Measurements from ENCODE around the gene PTPRM.

Gene PTPRM

GRCh38 chr18:8151181-8151580, 584.1 kb downstream of the PTPRM start:
- H2AFZ ChIP-seq (ENCODE audit: low read depth) = no peak overlapping the region
- no peak overlapping the region for H3K4me2 ChIP-seq
- no peaks in the 10 kb centered on the region for H3K79me2 ChIP-seq (ENCODE audit: insufficient read depth, low read depth)
- TF ChIP-seq CTCF (conservative IDR thresholded peaks at IDR 0.05; ENCODE audit: low read depth, low read length) = no peak
- no peak overlapping the region for H3K4me3 ChIP-seq (IDR thresholded peaks at IDR 0.05; ENCODE audit: insufficient read depth, low read depth, low read length)
- H3K27me3 ChIP-seq (ENCODE audit: insufficient read depth, low read depth) = no peaks in the 10 kb centered on the region
- no peaks in the 10 kb centered on the region for H3K4me1 ChIP-seq (ENCODE audit: low read depth, poor library complexity, severe bottlenecking)
- no peak overlapping the region for H3K27ac ChIP-seq
- no peaks in the 10 kb centered on the region for H4K20me1 ChIP-seq (ENCODE audit: insufficient read depth)
- H3K36me3 ChIP-seq (ENCODE audit: insufficient read depth) = no peaks in the 10 kb centered on the region
- H3K9ac ChIP-seq = no peak overlapping the region

GRCh38 chr18:8153887-8154583, 586.9 kb downstream of the PTPRM start:
- no peaks in the 10 kb centered on the region for H3K36me3 ChIP-seq (ENCODE audit: insufficient read depth)
- TF ChIP-seq CTCF (conservative IDR thresholded peaks at IDR 0.05; ENCODE audit: low read depth, low read length) = no peak
- no peak overlapping the region for H3K4me2 ChIP-seq
- no peaks in the 10 kb centered on the region for H3K4me1 ChIP-seq (ENCODE audit: low read depth, poor library complexity, severe bottlenecking)
- H3K9ac ChIP-seq = no peak overlapping the region
- no peaks in the 10 kb centered on the region for H3K79me2 ChIP-seq (ENCODE audit: insufficient read depth, low read depth)
- H3K4me3 ChIP-seq (IDR thresholded peaks at IDR 0.05; ENCODE audit: insufficient read depth, low read depth, low read length) = no peak overlapping the region
- no peaks in the 10 kb centered on the region for H3K27me3 ChIP-seq (ENCODE audit: insufficient read depth, low read depth)
- no peak overlapping the region for H2AFZ ChIP-seq (ENCODE audit: low read depth)
- H3K27ac ChIP-seq = no peak overlapping the region
- no peaks in the 10 kb centered on the region for H4K20me1 ChIP-seq (ENCODE audit: insufficient read depth)

GRCh38 chr18:8162802-8163201, 595.7 kb downstream of the PTPRM start:
- Histone ChIP-seq H3K36me3 (ENCODE audit: insufficient read depth) (no peaks in the 10 kb centered on the region), H3K4me1 (ENCODE audit: low read depth, poor library complexity, severe bottlenecking) (no peaks in the 10 kb centered on the region), H3K79me2 (ENCODE audit: insufficient read depth, low read depth) (no peaks in the 10 kb centered on the region), H2AFZ (ENCODE audit: low read depth) (no peak overlapping the region), H3K9ac (no peak overlapping the region), H3K4me3 (IDR thresholded peaks at IDR 0.05; ENCODE audit: insufficient read depth, low read depth, low read length) (no peak overlapping the region), H4K20me1 (ENCODE audit: insufficient read depth) (no peaks in the 10 kb centered on the region), H3K27ac (no peak overlapping the region), H3K4me2 (no peak overlapping the region), H3K27me3 (ENCODE audit: insufficient read depth, low read depth) (no peaks in the 10 kb centered on the region)
- no peak for TF ChIP-seq CTCF (conservative IDR thresholded peaks at IDR 0.05; ENCODE audit: low read depth, low read length)

GRCh38 chr18:8163286-8163959, 596.3 kb downstream of the PTPRM start:
- TF ChIP-seq CTCF (conservative IDR thresholded peaks at IDR 0.05; ENCODE audit: low read depth, low read length) = no peak
- H3K4me2 ChIP-seq = no peak overlapping the region

More at GRCh38 chr18:8163286-8163959, 596.3 kb downstream of the PTPRM start:
- no peak overlapping the region for H3K4me3 ChIP-seq (IDR thresholded peaks at IDR 0.05; ENCODE audit: insufficient read depth, low read depth, low read length)
- no peaks in the 10 kb centered on the region for H4K20me1 ChIP-seq (ENCODE audit: insufficient read depth)
- H3K27ac ChIP-seq = no peak overlapping the region
- H3K4me1 ChIP-seq (ENCODE audit: low read depth, poor library complexity, severe bottlenecking) = no peaks in the 10 kb centered on the region
- no peaks in the 10 kb centered on the region for H3K79me2 ChIP-seq (ENCODE audit: insufficient read depth, low read depth)
- H3K27me3 ChIP-seq (ENCODE audit: insufficient read depth, low read depth) = no peaks in the 10 kb centered on the region
- no peak overlapping the region for H2AFZ ChIP-seq (ENCODE audit: low read depth)
- H3K9ac ChIP-seq = no peak overlapping the region
- H3K36me3 ChIP-seq (ENCODE audit: insufficient read depth) = no peaks in the 10 kb centered on the region

All from KMS-11 (cell line).